Stimulated activated CD8-positive, alpha-beta memory T cell treated with anti-CD3 and anti-CD28 coated beads, Interleukin-7, amount 100 ng/mL, for 48 hours (primary cell): ENCODE results near the gene FREM1.

Source experiments
- DNase-seq, 2 donors: peaks; one replicate each; pipeline ENCODE4 v3.0.0-alpha.2; 2020; ENCODE audit warnings: low read depth in 1 of 2; ENCODE audit errors: extremely low read depth in 1 of 2

FREM1 gene

GRCh38 chr9:14870090-14870489 lies 40.1 kb downstream of the FREM1 start:
- DNase-seq: no peak

GRCh38 chr9:14869671-14870070 lies 40.6 kb downstream of the FREM1 start:
- DNase-seq: no peak

- no peak for DNase-seq
Measured at GRCh38 chr9:14868772-14869583, 41.2 kb downstream of the FREM1 start.

- DNase-seq: no peak
Measured at GRCh38 chr9:14868418-14868771, 41.8 kb downstream of the FREM1 start.

GRCh38 chr9:14866200-14866749 lies 44.0 kb downstream of the FREM1 start:
- no peak for DNase-seq

GRCh38 chr9:14864309-14864708 lies 45.9 kb downstream of the FREM1 start:
- DNase-seq: no peak

GRCh38 chr9:14863402-14863801 lies 46.8 kb downstream of the FREM1 start:
- DNase-seq: no peak

- no peak for DNase-seq
Measured at GRCh38 chr9:14857449-14858305, 52.6 kb downstream of the FREM1 start.

- no peak for DNase-seq
Measured at GRCh38 chr9:14849851-14850250, 60.4 kb downstream of the FREM1 start.

- no peak for DNase-seq
Measured at GRCh38 chr9:14849296-14849695, 60.9 kb downstream of the FREM1 start.

GRCh38 chr9:14846871-14847311 lies 63.3 kb downstream of the FREM1 start:
- DNase-seq: peak; percentile 24 to 40

GRCh38 chr9:14843163-14843562 lies 67.1 kb downstream of the FREM1 start:
- no peak for DNase-seq

GRCh38 chr9:14842269-14842668 lies 68.0 kb downstream of the FREM1 start:
- DNase-seq: no peak

GRCh38 chr9:14838701-14839100 lies 71.5 kb downstream of the FREM1 start:
- no peak for DNase-seq

- no peak for DNase-seq
Measured at GRCh38 chr9:14836885-14837284, 73.3 kb downstream of the FREM1 start.

GRCh38 chr9:14831661-14832060 lies 78.6 kb downstream of the FREM1 start:
- DNase-seq: no peak

- no peak for DNase-seq
Measured at GRCh38 chr9:14831074-14831473, 79.2 kb downstream of the FREM1 start.

GRCh38 chr9:14830057-14830456 lies 80.2 kb downstream of the FREM1 start:
- DNase-seq: no peak

GRCh38 chr9:14829204-14829603 lies 81.0 kb downstream of the FREM1 start:
- no peak for DNase-seq

- DNase-seq: no peak
Measured at GRCh38 chr9:14827805-14828204, 82.4 kb downstream of the FREM1 start.

- no peak for DNase-seq
Measured at GRCh38 chr9:14824481-14824880, 85.7 kb downstream of the FREM1 start.

GRCh38 chr9:14823800-14824199 lies 86.4 kb downstream of the FREM1 start:
- DNase-seq: no peak
